Endodermal cell (in vitro differentiated cells): ENCODE measurements around the gene VKORC1L1. TPM values are rescaled to one million over a fixed set of nuclear protein-coding genes. Genes with fewer than 3 reads are reported as not detected.
"Not testable (repeated sequence)": the region's sequence is repeated elsewhere in the genome, so short reads cannot be mapped to it uniquely, and the experiment has no call there.

ENCODE experiments used
- DNase-seq: peaks from one replicate; pipeline ENCODE4 v3.0.0-alpha.2; 2017
- H3K27ac ChIP-seq: 2 replicates; pipeline ENCODE4 v1.5.1; 2013; ENCODE audit warnings: mild to moderate bottlenecking, low read depth, low read length, moderate library complexity
- H3K27me3 ChIP-seq: 2 replicates; pipeline ENCODE4 v1.6.1; 2013; ENCODE audit warnings: mild to moderate bottlenecking, low read length, moderate library complexity; ENCODE audit not compliant: insufficient read depth, control insufficient read depth, poor library complexity, severe bottlenecking
- H3K36me3 ChIP-seq: 2 replicates; pipeline ENCODE4 v1.7.0; 2013; ENCODE audit warnings: mild to moderate bottlenecking, low read length, moderate library complexity; ENCODE audit not compliant: control insufficient read depth, insufficient read depth
- H3K4me1 ChIP-seq: one replicate; pipeline ENCODE4 v1.7.0; 2013; ENCODE audit warnings: low read length; ENCODE audit not compliant: control insufficient read depth, insufficient read depth
- H3K4me3 ChIP-seq: 2 replicates; pipeline ENCODE4 v1.5.1; 2013; ENCODE audit warnings: mild to moderate bottlenecking, low read length, moderate library complexity
- H3K9ac ChIP-seq: 2 replicates; pipeline ENCODE4 v1.6.1; 2013; ENCODE audit warnings: mild to moderate bottlenecking, low read length, moderate library complexity; ENCODE audit not compliant: poor library complexity, severe bottlenecking; ENCODE audit errors: extremely low read depth
- H3K9me3 ChIP-seq: 2 replicates; pipeline ENCODE4 v1.6.1; 2013; ENCODE audit warnings: mild to moderate bottlenecking, low read length, moderate library complexity; ENCODE audit not compliant: control insufficient read depth
- H3K27ac Mint-ChIP-seq: 2 replicates; pipeline ENCODE4 v1.8.0; 2020; ENCODE audit warnings: mixed read lengths
- H3K27me3 Mint-ChIP-seq: 2 replicates; pipeline ENCODE4 v1.8.0; 2021; ENCODE audit warnings: mild to moderate bottlenecking, mixed read lengths; ENCODE audit not compliant: insufficient read depth
- H3K36me3 Mint-ChIP-seq: 2 replicates; pipeline ENCODE4 v1.8.0; 2020; ENCODE audit warnings: low read depth, mixed read lengths
- H3K4me1 Mint-ChIP-seq: 2 replicates; pipeline ENCODE4 v1.8.0; 2020; ENCODE audit warnings: mixed read lengths
- H3K4me3 Mint-ChIP-seq: 2 replicates; pipeline ENCODE4 v1.8.0; 2020; ENCODE audit warnings: mild to moderate bottlenecking, moderate library complexity, mixed read lengths
- H3K9me3 Mint-ChIP-seq: 2 replicates; pipeline ENCODE4 v1.8.0; 2020; ENCODE audit warnings: mild to moderate bottlenecking, mixed read lengths
- CTCF ChIP-seq: fragments of 200-600 bp; sonication (generic); conservative IDR thresholded peaks from 2 replicates; pipeline ENCODE4 v1.5.0; 2021; ENCODE audit warnings: antibody characterized with exemption, mild to moderate bottlenecking
- WGBS, 2 experiments: methylation state at CpG; one replicate each; pipeline versions ENCODE4 v1.1.5 to v1.1.7; 2013; ENCODE audit warnings: missing lambda C conversion rate in 2 of 2, mixed read lengths in 1 of 2; ENCODE audit not compliant: insufficient coverage in 1 of 2, insufficient read length in 1 of 2; 5-methylcytosine and 5-hydroxymethylcytosine counted together
- total RNA-seq, 2 donors: library from RNA; stranded (reverse); fragmentation: NEBNext Ultra II Directional in 1 of 2; extraction: Animal tissue kit (Norgen Biotek cat#: 25700) in 1 of 2; gene quantifications; 2 replicates in 1 of 2; 3 replicates in 1 of 2; pipeline ENCODE4 v1.2.1, GENCODE V29; 2021

VKORC1L1 gene
- total RNA-seq, 2 donors from 2014 or later: 20.7 to 24.7 TPM

GRCh38 chr7:65884983-65885382 lies 12.1 kb downstream of the VKORC1L1 start:
- H3K27ac ChIP-seq, H3K4me1 Mint-ChIP-seq, H3K27me3 Mint-ChIP-seq, H3K4me1 ChIP-seq, DNase-seq, H3K36me3 ChIP-seq, H3K9ac ChIP-seq, H3K4me3 Mint-ChIP-seq, H3K9me3 ChIP-seq, H3K27ac Mint-ChIP-seq, H3K4me3 ChIP-seq, H3K9me3 Mint-ChIP-seq, H3K27me3 ChIP-seq: not testable (repeated sequence)
- peaks cover 18% of the 10 kb centered on the region for H3K36me3 Mint-ChIP-seq

GRCh38 chr7:65885533-65885932 lies 12.7 kb downstream of the VKORC1L1 start:
- H3K36me3 Mint-ChIP-seq: peaks cover 22% of the 10 kb centered on the region
- no CpG with 5 or more reads among the region's 3 CpGs for WGBS, 2 experiments

GRCh38 chr7:65888434-65889156 lies 15.7 kb downstream of the VKORC1L1 start:
- H3K4me3 ChIP-seq, H3K27ac ChIP-seq, H3K9me3 Mint-ChIP-seq, H3K4me1 ChIP-seq, DNase-seq, H3K9ac ChIP-seq, H3K4me3 Mint-ChIP-seq, H3K9me3 ChIP-seq, H3K27ac Mint-ChIP-seq, H3K4me1 Mint-ChIP-seq, H3K27me3 Mint-ChIP-seq, H3K27me3 ChIP-seq: not testable (repeated sequence)
- peaks cover 12% of the 10 kb centered on the region for H3K36me3 ChIP-seq
- 94% methylated on average over 2 to 5 of the region's 5 CpGs for WGBS, 2 experiments
- peaks cover 28% of the 10 kb centered on the region for H3K36me3 Mint-ChIP-seq

More at GRCh38 chr7:65885533-65885932, 12.7 kb downstream of the VKORC1L1 start:
- not testable (repeated sequence) for H3K36me3 ChIP-seq, H3K27ac Mint-ChIP-seq, H3K4me1 Mint-ChIP-seq, H3K9me3 Mint-ChIP-seq, DNase-seq, H3K9me3 ChIP-seq, H3K9ac ChIP-seq, H3K4me3 ChIP-seq, H3K4me3 Mint-ChIP-seq, H3K27ac ChIP-seq, H3K27me3 ChIP-seq, H3K27me3 Mint-ChIP-seq, H3K4me1 ChIP-seq

GRCh38 chr7:65889722-65890121 lies 16.8 kb downstream of the VKORC1L1 start:
- not testable (repeated sequence) for H3K27ac ChIP-seq, H3K4me1 Mint-ChIP-seq, H3K9me3 ChIP-seq, H3K9ac ChIP-seq, H3K27ac Mint-ChIP-seq, H3K27me3 ChIP-seq, H3K4me1 ChIP-seq, H3K9me3 Mint-ChIP-seq, H3K27me3 Mint-ChIP-seq, H3K4me3 ChIP-seq, H3K4me3 Mint-ChIP-seq, DNase-seq
- peaks cover 12% of the 10 kb centered on the region for H3K36me3 ChIP-seq
- H3K36me3 Mint-ChIP-seq: peaks cover 20% of the 10 kb centered on the region
- whole genome bisulfite sequencing, 2 experiments: 100% methylated on average over 2 of the region's 2 CpGs; no CpG with 5 or more reads in 1 of the 2 experiments

GRCh38 chr7:65892161-65892560 lies 19.3 kb downstream of the VKORC1L1 start:
- peaks cover 12% of the 10 kb centered on the region for H3K36me3 ChIP-seq
- Mint-ChIP-seq H3K27ac (no peak overlapping the region), H3K4me3 (no peak overlapping the region), H3K4me1 (no peaks in the 10 kb centered on the region), H3K27me3 (no peaks in the 10 kb centered on the region), H3K9me3 (no peaks in the 10 kb centered on the region), H3K36me3 (peaks cover 15% of the 10 kb centered on the region)
- no peak overlapping the region for H3K4me3 ChIP-seq
- whole genome bisulfite sequencing, 2 experiments: 90 to 92% methylated on average over 4 to 5 of the region's 5 CpGs
- no peak overlapping the region for H3K9ac ChIP-seq
- H3K4me1 ChIP-seq: no peaks in the 10 kb centered on the region
- no peak overlapping the region for H3K27ac ChIP-seq
- H3K9me3 ChIP-seq: no peaks in the 10 kb centered on the region
- TF ChIP-seq CTCF: no peak
- no peaks in the 10 kb centered on the region for H3K27me3 ChIP-seq
- DNase-seq: no peak
